Calu3 (cell line): ENCODE results near the gene OBSCN. TPM values are rescaled to one million over a fixed set of nuclear protein-coding genes. Genes with fewer than 3 reads are reported as not detected.

Source experiments
- BruUV-seq: library from RNA; stranded (reverse); fragments of 400-500 nt; replicated peaks from 2 replicates; lab custom pipeline; 2021; lab: Mats Ljungman, UMichigan
- CTCF ChIA-PET: fragments of 300-600 bp; sonication (Branson Sonifier 250); formaldehyde crosslinking; loops from one replicate; lab custom pipeline; 2022; ENCODE audit warnings: antibody characterized with exemption; lab: Charles Lee
- DNase-seq: peaks from one replicate; pipeline ENCODE4 v3.0.0; 2022
- H3K27ac Mint-ChIP-seq: one replicate; pipeline ENCODE4 v1.8.0; 2022; ENCODE audit warnings: mixed read lengths; ENCODE audit not compliant: unreplicated experiment
- H3K27me3 Mint-ChIP-seq: one replicate; pipeline ENCODE4 v1.8.0; 2022; ENCODE audit warnings: mixed read lengths; ENCODE audit not compliant: unreplicated experiment
- H3K36me3 Mint-ChIP-seq: one replicate; pipeline ENCODE4 v1.8.0; 2022; ENCODE audit warnings: mild to moderate bottlenecking, moderate library complexity, mixed read lengths; ENCODE audit not compliant: insufficient read depth, unreplicated experiment
- H3K4me1 Mint-ChIP-seq: one replicate; pipeline ENCODE4 v1.8.0; 2022; ENCODE audit warnings: mild to moderate bottlenecking, low read depth, mixed read lengths; ENCODE audit not compliant: unreplicated experiment
- H3K4me3 Mint-ChIP-seq: one replicate; pipeline ENCODE4 v1.8.0; 2022; ENCODE audit warnings: mild to moderate bottlenecking, low read depth, moderate library complexity, mixed read lengths; ENCODE audit not compliant: unreplicated experiment
- H3K9me3 Mint-ChIP-seq: one replicate; pipeline ENCODE4 v1.8.0; 2022; ENCODE audit warnings: low read depth, mixed read lengths; ENCODE audit not compliant: unreplicated experiment
- CTCF ChIP-seq: fragments of 200-600 bp; IDR thresholded peaks from one replicate; pipeline ENCODE4 v1.8.0; 2022; ENCODE audit warnings: antibody characterized with exemption; ENCODE audit not compliant: unreplicated experiment
- intact Hi-C: fragments of 100-400 bp; cut with micrococcal nuclease; formaldehyde crosslinking; loops from one replicate; pipeline ENCODE4 v1.10.0; 2022; ENCODE audit not compliant: unreplicated experiment
- total RNA-seq: library from RNA; stranded (reverse); gene quantifications from 2 replicates; pipeline ENCODE4 v1.2.3, GENCODE V29; 2022

Gene OBSCN
- total RNA-seq, 1 experiment from 2014 or later, result 19.5 TPM

DNA sequence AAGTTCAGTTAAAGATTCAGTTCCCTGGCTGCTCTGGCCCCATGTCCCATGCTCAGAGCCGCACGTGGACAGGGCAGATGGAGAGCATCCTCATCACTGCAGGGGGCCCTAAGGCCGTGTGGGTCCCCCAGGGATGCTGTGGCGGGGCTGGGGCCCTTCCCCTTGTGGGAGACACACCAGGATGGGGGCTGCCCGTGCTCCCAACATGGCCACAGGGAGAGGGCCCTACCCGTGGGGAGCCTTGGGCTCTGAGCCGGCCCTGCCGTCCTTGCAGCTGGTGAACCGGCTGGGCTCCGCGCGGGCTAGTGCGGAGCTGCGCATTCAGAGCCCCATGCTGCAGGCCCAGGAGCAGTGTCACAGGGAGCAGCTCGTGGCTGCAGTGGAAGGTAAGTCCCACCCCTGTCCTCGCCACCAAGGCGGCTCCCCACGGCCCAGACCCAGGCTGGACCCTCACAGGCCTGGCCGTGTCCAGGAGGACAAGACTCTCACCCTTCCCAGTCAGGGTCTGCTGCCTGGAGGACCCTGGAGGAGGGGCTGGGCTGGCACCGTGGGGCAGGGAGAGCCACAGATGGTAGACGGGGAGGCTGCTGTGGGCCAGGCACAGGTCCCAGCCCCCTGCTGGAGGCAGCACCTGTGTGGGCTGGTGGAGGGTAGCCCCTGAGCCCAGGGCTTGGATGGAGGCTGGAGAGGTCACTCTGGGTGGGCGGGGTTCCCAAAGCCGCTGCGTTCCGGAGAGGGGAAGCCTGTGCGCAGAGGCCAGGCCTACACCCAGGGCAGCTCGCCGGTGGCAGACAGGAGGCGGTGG lies 145.0 kb downstream of the OBSCN start:
- CTCF ChIA-PET, result interaction anchor here (0.6 kb wide), 1 partner anchor 1961 kb away, joined by 4 read pairs; no protein-coding TSS in a partner anchor
- no peak overlapping the region for H3K4me3 Mint-ChIP-seq
- BruUV-seq, result no TSS peak
- no peak overlapping the region for H3K27ac Mint-ChIP-seq
- no peaks in the 10 kb centered on the region for H3K9me3 Mint-ChIP-seq
- intact Hi-C loops, result no loop called here
- H3K27me3 Mint-ChIP-seq, result peaks cover 12% of the 10 kb centered on the region
- no peak for TF ChIP-seq CTCF
- DNase-seq, result no peak
- no peaks in the 10 kb centered on the region for H3K36me3 Mint-ChIP-seq
- peaks cover 29% of the 10 kb centered on the region for H3K4me1 Mint-ChIP-seq

GRCh38 chr1:228353601-228354371 lies 145.9 kb downstream of the OBSCN start:
- CTCF ChIA-PET, result no interaction called here
- H3K27me3 Mint-ChIP-seq, result peaks cover 12% of the 10 kb centered on the region
- no peaks in the 10 kb centered on the region for H3K36me3 Mint-ChIP-seq
- intact Hi-C loops, result no loop called here
- no peak for TF ChIP-seq CTCF
- H3K4me1 Mint-ChIP-seq, result peaks cover 21% of the 10 kb centered on the region
- DNase-seq, result no peak
- no TSS peak for BruUV-seq
- H3K4me3 Mint-ChIP-seq, result no peak overlapping the region
- H3K9me3 Mint-ChIP-seq, result no peaks in the 10 kb centered on the region
- no peak overlapping the region for H3K27ac Mint-ChIP-seq

- CTCF ChIA-PET, result interaction anchor here (1.0 kb wide), 1 partner anchor 18 kb away, joined by 3 read pairs; no protein-coding TSS in a partner anchor
- peaks cover 12% of the 10 kb centered on the region for H3K4me1 Mint-ChIP-seq
Measured at GRCh38 chr1:228354390-228355320, 146.8 kb downstream of the OBSCN start.

More at GRCh38 chr1:228354390-228355320, 146.8 kb downstream of the OBSCN start:
- BruUV-seq, result no TSS peak
- Mint-ChIP-seq H3K36me3 (no peaks in the 10 kb centered on the region), H3K27ac (no peak overlapping the region), H3K4me3 (no peak overlapping the region), H3K9me3 (no peaks in the 10 kb centered on the region), H3K27me3 (peaks cover 6% of the 10 kb centered on the region)
- intact Hi-C loops, result no loop called here
- no peak for TF ChIP-seq CTCF
- DNase-seq, result no peak
